ENCODE measurements around the gene TMEM242. TPM values are rescaled to one million over a fixed set of nuclear protein-coding genes. Genes with fewer than 3 reads are reported as not detected.
"Not testable (repeated sequence)": the region's sequence is repeated elsewhere in the genome, so short reads cannot be mapped to it uniquely, and the experiment has no call there.

Gene TMEM242
- 7.1 and 9.6 TPM in 2 replicates for total RNA-seq (2014; rRNA removed; shearing (Covaris generic))
- 8.8 TPM in 2 replicates for polyA plus RNA-seq (2015; cell fraction: cytosol; rRNA removed)
- 5.8 and 6.4 TPM in 2 replicates for polyA plus RNA-seq (2015; cell fraction: nucleus; rRNA removed)

GRCh38 chr6:157323255-157323965 is at the start of gene TMEM242:
Gene TMEM242 (minus strand): TSS chr6:157323519. CDS start chr6:157323499, 20 bp downstream.
- DNase-seq (ENCODE audit: low read depth): peak; percentile 92

- DNase-seq (ENCODE audit: low read depth): no peak
These were observed 49.4 kb upstream of the TMEM242 start for GRCh38 chr6:157372501-157373280.

DNA sequence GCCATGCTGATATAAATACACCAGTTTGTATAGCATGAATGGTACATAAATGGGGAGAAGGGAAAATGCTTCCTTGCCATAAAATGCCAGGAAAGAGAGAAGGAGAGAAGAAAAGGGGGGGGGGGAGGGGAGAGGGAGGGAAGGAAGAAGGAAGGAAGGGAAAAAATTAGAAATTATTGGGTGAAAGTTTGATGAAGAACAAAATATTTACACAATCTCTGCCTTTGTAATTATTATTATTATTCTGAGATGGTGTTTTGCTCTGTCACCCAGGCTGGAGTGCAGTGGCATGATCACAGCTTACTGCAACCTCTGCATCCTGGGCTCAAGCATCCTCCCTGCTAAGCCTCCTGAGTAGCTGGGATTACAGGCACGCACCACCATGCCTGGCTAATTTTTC is 47.4 kb upstream of the TMEM242 start:
- DNase-seq (ENCODE audit: low read depth): no peak

DNA sequence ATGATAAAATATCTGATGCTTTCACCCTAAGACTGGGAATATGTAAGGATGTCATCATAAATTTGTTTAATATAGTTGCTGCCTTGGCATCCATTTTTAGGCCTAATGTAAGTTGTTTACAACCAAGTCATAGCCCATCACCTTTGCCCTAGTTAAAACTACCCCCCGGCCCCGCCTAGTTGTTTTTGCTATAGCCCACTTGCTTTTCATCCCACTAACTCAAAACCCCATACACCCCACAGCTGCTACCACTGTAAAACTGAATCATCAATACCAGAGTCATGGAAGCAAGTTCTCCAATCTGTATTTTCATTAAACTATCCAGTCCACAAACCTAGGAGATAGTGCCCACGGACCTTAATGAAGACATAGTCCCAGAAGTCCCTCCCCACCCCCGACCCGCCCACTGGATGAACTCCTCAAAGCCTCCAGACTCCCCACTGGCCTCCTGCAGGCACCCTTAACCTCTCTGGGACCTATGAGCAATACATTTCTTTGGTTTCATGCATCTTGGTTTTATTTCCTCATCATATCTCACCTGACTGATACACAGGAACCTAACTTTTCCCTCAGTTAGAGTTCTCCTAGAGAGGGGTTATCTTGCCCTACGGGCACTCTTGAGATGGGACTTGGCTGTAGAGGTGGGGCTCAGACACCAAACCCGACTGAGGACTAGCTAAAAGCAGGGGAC is 45.2 kb upstream of the TMEM242 start:
- no peak for DNase-seq (ENCODE audit: low read depth)

DNA sequence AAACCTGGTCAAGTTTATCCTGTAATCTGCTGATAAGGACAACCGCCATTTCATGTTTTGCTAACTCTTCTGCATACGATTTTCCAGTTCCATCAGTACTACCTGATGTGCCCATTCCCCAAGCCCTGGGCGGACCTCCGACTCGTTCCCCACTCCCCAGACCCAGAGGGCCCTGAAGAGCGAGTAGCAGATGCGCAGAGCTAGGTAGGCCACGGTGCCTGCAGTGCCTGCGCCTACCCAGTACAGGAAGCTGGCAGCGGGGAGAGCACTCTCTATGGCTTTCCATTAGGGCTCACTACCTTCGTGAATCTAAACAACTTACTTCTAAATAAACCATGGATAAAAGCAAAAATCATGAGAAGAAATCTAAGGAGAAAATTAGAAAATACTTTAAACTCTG is 43.3 kb upstream of the TMEM242 start:
- no peak for DNase-seq (ENCODE audit: low read depth)

DNA sequence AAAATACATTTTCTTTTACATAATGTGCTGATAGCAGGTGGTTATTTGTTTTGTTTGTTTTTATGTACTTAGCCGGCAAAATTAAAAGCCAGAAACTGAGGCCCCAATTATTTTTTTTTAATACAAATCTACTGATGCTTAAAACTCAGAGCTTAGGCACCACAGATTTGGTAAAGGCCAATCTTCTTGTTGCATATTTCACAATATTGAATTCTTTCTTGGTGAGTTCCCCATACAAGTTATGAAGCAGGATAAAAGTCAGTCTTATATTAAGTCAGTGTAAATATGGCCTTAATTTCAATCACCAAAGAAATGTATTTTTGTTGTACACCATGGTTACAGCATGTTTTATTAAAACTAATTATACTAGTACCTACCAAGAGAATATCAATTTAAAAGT is 41.4 kb upstream of the TMEM242 start:
- no peak for DNase-seq (ENCODE audit: low read depth)

DNA sequence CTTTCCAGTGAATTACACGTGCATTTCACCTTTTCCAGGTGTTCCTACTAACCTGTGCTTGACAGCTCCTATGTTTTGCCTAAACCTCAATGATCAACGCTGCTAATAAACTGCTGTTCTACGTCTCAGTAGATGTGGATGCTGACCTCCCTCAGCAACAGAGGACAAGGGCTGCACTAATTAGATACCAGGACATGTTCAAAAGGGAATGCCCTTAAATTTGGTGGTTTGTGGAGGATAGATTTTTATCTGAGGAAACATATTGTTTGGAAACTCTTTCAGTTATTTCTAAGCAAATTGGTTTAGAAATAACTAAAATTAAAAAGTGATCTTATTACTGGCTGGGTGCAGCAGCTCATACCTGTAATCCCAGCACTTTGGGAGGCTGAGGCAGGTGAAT is 38.6 kb upstream of the TMEM242 start:
- DNase-seq (ENCODE audit: low read depth): no peak

GRCh38 chr6:157358287-157358686 is 35.0 kb upstream of the TMEM242 start:
- no peak for DNase-seq (ENCODE audit: low read depth)

DNA sequence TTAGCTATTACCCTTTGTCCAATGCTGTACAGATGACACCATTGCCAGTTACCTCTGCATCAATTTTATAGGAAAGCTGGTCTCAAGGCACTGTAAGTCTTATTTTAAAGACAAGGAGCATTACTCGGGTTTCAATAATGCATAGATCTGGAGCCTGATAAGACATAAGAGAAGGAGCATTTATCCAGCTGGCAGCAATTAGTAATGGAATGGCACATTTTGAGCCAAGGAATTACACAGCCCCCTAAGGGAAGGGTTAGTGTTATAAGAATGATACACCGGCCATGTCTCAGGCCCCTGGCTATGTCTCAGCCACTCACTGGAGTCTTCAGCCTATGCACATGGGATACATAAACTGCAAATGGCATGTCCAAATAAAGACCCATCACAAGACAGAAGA is 23.1 kb upstream of the TMEM242 start:
- DNase-seq (ENCODE audit: low read depth): no peak

DNA sequence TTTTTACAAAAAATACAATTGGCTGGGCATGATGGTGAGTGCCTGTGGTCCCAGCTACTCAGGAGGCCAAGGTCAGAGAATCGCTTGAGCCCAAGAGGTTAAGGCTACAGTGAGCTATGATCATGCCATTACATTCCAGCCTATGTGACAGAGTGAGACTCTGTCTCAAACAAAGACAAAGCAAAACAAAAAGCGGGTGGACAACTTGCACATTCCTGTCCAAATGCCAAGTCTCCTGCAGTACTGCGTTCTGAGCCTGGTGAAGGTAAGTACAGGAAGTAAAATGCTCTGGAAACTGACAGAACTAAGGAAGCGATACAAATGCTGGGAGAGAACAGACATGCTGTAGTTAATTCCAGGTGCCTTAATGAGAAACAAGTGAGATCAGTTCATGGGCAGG is 20.4 kb upstream of the TMEM242 start:
- DNase-seq (ENCODE audit: low read depth): no peak

DNA sequence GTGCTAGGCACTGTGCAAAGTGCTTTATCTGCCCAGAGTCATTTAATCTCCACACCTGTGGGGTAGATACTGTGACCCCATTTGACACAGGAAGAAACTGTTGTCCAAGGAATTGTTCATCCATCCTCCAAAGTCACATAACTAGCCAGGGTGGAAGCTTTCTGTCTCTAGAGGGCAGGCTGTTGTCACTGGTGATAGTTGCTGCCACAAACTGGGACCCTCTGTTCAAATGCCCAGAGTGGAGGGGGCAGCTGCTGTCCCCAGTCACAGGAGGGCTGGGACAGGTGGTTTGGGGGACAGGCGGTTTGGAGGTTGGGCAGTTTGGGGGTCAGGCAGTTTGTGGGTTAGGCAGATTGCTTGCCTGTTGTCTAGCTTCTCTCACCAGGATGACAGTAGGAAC is 16.1 kb upstream of the TMEM242 start:
- no peak for DNase-seq (ENCODE audit: low read depth)

DNA sequence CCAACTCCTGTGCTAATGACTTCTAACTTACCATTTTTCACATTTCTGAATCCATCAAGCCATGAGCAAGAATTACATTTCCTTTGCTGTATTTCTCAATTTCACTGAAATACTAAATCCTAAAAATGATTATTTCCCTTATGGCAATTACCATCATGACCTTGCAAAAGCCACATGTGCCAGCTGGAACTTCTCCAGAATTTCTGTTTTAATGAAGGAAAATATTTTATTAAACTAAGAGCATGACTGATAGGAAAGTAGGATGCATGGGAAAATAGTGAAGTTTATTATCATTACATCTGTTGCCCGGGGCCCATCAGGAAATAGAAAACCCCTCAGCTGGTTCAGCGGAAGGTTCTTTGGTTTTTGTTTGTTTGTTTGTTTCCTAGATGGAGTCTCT is 14.4 kb upstream of the TMEM242 start:
- DNase-seq (ENCODE audit: low read depth): no peak

- not testable (repeated sequence) for DNase-seq (ENCODE audit: low read depth)
These were observed 14.0 kb upstream of the TMEM242 start for GRCh38 chr6:157337276-157337675.

DNA sequence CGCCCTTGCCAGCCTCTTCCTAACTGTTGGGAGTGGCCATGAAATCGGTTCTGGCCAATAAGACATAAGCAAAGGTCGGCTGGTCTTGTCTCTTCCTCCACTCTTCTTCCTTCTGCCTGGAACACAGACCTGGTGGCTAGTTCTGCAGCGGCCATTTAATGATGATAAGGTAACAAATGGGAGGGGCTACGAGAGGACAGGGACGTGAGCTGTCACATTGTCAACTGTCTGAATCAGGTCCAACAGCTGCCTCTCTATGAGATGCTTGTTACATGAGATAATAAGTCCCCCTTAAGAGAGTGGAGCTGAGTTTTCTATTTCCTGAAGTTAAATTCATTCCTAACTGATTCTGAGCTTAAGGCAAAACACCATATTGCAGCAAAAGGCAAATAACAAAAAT is 12.5 kb upstream of the TMEM242 start:
- DNase-seq (ENCODE audit: low read depth): peak; percentile 53

- no peak for DNase-seq (ENCODE audit: low read depth)
These were observed 10.6 kb upstream of the TMEM242 start for GRCh38 chr6:157333956-157334355.

GRCh38 chr6:157333537-157333936 is 10.2 kb upstream of the TMEM242 start:
- DNase-seq (ENCODE audit: low read depth): no peak

GRCh38 chr6:157332813-157333212 is 9.5 kb upstream of the TMEM242 start:
- DNase-seq (ENCODE audit: low read depth): no peak

DNA sequence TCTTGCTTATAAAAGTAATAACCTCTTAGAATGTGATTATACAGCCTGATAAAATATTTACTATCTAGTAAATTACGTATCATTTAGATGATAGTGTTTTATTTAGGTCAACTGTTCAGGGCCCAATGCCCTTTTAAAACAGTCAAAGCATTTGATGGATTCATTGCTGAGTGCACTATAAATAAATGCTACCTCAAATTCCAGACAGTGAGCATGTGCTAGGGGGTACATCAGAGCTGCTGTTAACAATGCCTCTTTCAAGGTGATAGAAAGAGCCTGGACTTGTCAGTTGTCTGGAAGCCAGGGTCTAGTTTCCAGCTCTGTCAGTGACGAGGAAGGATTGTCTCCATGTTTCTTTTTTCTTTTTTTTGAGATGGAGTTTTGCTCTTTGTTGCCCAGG is 7.5 kb upstream of the TMEM242 start:
- no peak for DNase-seq (ENCODE audit: low read depth)

- DNase-seq (ENCODE audit: low read depth): peak; percentile 74
These were observed 6.5 kb upstream of the TMEM242 start for GRCh38 chr6:157329829-157330228.

- DNase-seq (ENCODE audit: low read depth): peak; percentile 78
These were observed 4.9 kb upstream of the TMEM242 start for GRCh38 chr6:157328108-157328692.

DNA sequence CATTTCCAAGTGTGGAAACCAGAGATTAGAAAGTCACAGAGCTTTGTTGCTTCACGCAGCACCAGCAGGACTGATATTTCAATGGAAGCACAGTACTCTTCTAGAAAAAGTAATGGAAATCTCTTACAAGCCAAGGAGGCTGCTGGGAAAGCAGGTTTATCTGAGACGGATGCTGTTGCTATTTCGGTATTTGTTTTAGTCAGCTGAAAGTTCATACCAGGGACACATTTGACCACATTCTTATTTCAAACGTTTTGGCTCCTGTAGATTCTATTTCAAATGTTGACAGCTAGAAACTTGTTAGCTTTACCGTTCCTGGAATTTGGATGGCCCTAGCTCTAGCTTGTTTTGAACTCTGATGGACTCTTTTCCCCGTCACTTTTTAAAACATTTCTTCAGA is 3.7 kb upstream of the TMEM242 start:
- no peak for DNase-seq (ENCODE audit: low read depth)

Data from HT1080 (cell line).